Measurements from ENCODE around the gene PPHLN1. TPM values are rescaled to one million over a fixed set of nuclear protein-coding genes. Genes with fewer than 3 reads are reported as not detected.

The PPHLN1 gene
- total RNA-seq, 4 donors from 2014 or later: 32.7 to 52.3 (median 43.5) TPM

GRCh38 chr12:42296503-42297109 is 29.4 kb upstream of the PPHLN1 start:
- H3K27me3 ChIP-seq: no peaks in the 10 kb centered on the region
- no peak for ATAC-seq
- H3K27ac ChIP-seq: no peak overlapping the region
- no peaks in the 10 kb centered on the region for H3K4me1 ChIP-seq
- DNase-seq: no peak
- in situ Hi-C loops (cut with MboI; ENCODE audit: low sequenced_read_pairs in 4 of 4) (no loop called here), intact Hi-C loops (cut with DNase I; ENCODE audit: low total_unique reads) (no loop called here)
- no peaks in the 10 kb centered on the region for H3K36me3 ChIP-seq
- no peaks in the 10 kb centered on the region for H3K9me3 ChIP-seq
- TF ChIP-seq, protein P1, sequence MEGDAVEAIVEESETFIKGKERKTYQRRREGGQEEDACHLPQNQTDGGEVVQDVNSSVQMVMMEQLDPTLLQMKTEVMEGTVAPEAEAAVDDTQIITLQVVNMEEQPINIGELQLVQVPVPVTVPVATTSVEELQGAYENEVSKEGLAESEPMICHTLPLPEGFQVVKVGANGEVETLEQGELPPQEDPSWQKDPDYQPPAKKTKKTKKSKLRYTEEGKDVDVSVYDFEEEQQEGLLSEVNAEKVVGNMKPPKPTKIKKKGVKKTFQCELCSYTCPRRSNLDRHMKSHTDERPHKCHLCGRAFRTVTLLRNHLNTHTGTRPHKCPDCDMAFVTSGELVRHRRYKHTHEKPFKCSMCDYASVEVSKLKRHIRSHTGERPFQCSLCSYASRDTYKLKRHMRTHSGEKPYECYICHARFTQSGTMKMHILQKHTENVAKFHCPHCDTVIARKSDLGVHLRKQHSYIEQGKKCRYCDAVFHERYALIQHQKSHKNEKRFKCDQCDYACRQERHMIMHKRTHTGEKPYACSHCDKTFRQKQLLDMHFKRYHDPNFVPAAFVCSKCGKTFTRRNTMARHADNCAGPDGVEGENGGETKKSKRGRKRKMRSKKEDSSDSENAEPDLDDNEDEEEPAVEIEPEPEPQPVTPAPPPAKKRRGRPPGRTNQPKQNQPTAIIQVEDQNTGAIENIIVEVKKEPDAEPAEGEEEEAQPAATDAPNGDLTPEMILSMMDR (IDR thresholded peaks at IDR 0.05 in 4 of 5, conservative IDR thresholded peaks at IDR 0.05 in 1 of 5): peak in 1 of 5 experiments; percentile 26
- TF ChIP-seq POLR2A (IDR thresholded peaks at IDR 0.05): no peak
- no peak overlapping the region for H3K4me3 ChIP-seq

DNA sequence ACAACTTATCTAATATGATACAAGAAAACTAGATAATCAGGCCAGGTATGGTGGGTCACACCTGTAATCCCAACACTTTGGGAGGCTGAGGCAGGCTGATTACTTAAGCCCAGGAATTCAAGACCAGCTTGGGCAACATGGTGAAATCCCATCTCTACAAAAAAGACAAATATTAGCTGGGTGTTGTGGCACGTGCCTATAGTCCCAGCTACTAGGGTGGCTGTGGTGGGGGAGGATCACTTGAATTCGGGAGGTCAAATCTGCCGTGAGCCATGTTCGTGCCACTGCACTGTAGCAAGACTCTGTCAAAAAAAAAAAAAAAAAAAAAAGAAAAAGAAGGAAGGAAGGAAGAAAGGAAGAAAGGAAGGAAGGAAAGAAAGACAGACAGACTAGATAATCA is 27.1 kb upstream of the PPHLN1 start:
- Histone ChIP-seq H3K9me3 (no peaks in the 10 kb centered on the region), H3K4me3 (no peak overlapping the region), H3K4me1 (no peaks in the 10 kb centered on the region), H3K27me3 (no peaks in the 10 kb centered on the region), H3K27ac (no peak overlapping the region), H3K36me3 (no peaks in the 10 kb centered on the region)
- ATAC-seq (no peak), DNase-seq (no peak)
- intact Hi-C loops (cut with DNase I; ENCODE audit: low total_unique reads) (no loop called here), in situ Hi-C loops (cut with MboI; ENCODE audit: low sequenced_read_pairs in 4 of 4) (no loop called here)
- no peak for TF ChIP-seq POLR2A (IDR thresholded peaks at IDR 0.05)
- TF ChIP-seq, protein P1 (IDR thresholded peaks at IDR 0.05 in 4 of 5, conservative IDR thresholded peaks at IDR 0.05 in 1 of 5): no peak

DNA sequence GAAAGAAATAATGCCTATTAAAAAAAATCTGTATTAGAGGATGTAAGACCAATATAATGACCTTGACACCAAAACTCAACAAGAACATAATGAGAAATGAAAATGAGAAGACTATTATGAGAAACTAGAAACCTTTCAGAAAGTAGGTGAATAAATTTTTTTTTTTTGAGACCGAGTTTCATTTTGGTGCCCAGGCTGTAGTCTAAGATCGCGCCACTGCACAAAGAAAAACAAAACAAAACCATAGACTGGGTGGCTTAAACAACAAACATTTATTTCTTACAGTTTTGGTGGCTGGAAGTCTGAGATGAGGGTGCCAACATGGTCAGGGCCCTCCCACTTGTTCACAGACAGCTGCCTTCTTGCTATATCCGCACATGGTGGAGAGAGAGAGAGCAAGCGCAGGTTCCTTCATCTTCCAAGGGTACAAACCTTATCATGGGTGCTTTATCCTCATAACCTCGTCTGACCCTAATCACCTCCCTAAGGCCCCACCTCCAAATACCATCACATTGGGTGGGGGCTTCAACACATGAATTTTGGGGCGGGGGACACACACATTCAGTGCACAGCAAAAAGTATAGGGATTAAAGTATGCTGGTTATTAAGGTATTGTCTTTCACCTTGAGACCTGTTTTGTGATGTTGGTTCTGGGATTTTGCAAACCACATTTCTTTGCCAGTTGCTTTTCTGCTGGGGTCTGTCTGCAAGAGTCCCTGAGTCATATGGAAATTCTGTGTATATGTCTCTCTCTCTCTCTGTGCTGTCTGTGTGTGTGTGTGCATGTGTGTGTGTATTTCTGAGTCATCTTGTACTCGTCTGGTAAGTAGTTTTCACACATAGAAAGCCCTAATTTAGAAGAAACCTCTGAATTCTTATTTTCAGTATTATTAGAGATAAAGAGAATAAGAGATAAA is 26.3 kb upstream of the PPHLN1 start:
- no peak for TF ChIP-seq POLR2A (IDR thresholded peaks at IDR 0.05)
- TF ChIP-seq, protein P1 (IDR thresholded peaks at IDR 0.05 in 4 of 5, conservative IDR thresholded peaks at IDR 0.05 in 1 of 5): no peak
- intact Hi-C loops (cut with DNase I; ENCODE audit: low total_unique reads) (no loop called here), in situ Hi-C loops (cut with MboI; ENCODE audit: low sequenced_read_pairs in 4 of 4) (no loop called here)
- DNase-seq (no peak), ATAC-seq (no peak)
- no peak overlapping the region for H3K4me3 ChIP-seq
- no peaks in the 10 kb centered on the region for H3K4me1 ChIP-seq
- H3K36me3 ChIP-seq: no peaks in the 10 kb centered on the region
- H3K27me3 ChIP-seq: no peaks in the 10 kb centered on the region
- H3K27ac ChIP-seq: no peak overlapping the region
- no peaks in the 10 kb centered on the region for H3K9me3 ChIP-seq

- Histone ChIP-seq H3K9me3 (no peaks in the 10 kb centered on the region), H3K4me3 (no peak overlapping the region), H3K27ac (no peak overlapping the region), H3K36me3 (no peaks in the 10 kb centered on the region), H3K4me1 (no peaks in the 10 kb centered on the region), H3K27me3 (no peaks in the 10 kb centered on the region)
- no peak for TF ChIP-seq POLR2A (IDR thresholded peaks at IDR 0.05)
- TF ChIP-seq, protein P1 (IDR thresholded peaks at IDR 0.05 in 4 of 5, conservative IDR thresholded peaks at IDR 0.05 in 1 of 5): no peak
- in situ Hi-C loops (cut with MboI; ENCODE audit: low sequenced_read_pairs in 4 of 4) (no loop called here), intact Hi-C loops (cut with DNase I; ENCODE audit: low total_unique reads) (no loop called here)
- DNase-seq (no peak), ATAC-seq (no peak)
Measured at GRCh38 chr12:42306297-42306696, 19.7 kb upstream of the PPHLN1 start.

All from gastrocnemius medialis (tissue), 4 donors.